Activated CD4-positive, alpha-beta T cell treated with anti-CD3 and anti-CD28 coated beads, Interleukin-2, amount 10 ng/mL, durations not matched to agents 7 days and 5 days (primary cell): ENCODE results near the gene MALAT1. TPM values are rescaled to one million over a fixed set of nuclear protein-coding genes. Genes with fewer than 3 reads are reported as not detected.
"Not testable (repeated sequence)": the region's sequence is repeated elsewhere in the genome, so short reads cannot be mapped to it uniquely, and the experiment has no call there.

Experiments
- CTCF ChIA-PET: fragments of 350-600 bp; sonication (Branson Sonifier 250); formaldehyde crosslinking; loops from one replicate; lab custom pipeline; 2021; ENCODE audit warnings: antibody characterized with exemption; lab: Charles Lee
- POLR2A ChIA-PET: fragments of 350-600 bp; sonication (Branson Sonifier 250); formaldehyde crosslinking; loops from one replicate; lab custom pipeline; 2021; ENCODE audit warnings: antibody characterized with exemption; lab: Charles Lee
- DNase-seq: peaks from one replicate; pipeline ENCODE4 v3.0.0-alpha.2; 2020
- H3K27ac Mint-ChIP-seq: one replicate; pipeline ENCODE4 v1.8.0; 2021; ENCODE audit warnings: mild to moderate bottlenecking, moderate library complexity, mixed read lengths
- H3K27me3 Mint-ChIP-seq: one replicate; pipeline ENCODE4 v1.8.0; 2021; ENCODE audit warnings: mixed read lengths
- H3K36me3 Mint-ChIP-seq: one replicate; pipeline ENCODE4 v1.8.0; 2021; ENCODE audit warnings: low read depth, mixed read lengths
- H3K4me1 Mint-ChIP-seq: one replicate; pipeline ENCODE4 v1.8.0; 2021; ENCODE audit warnings: mixed read lengths
- H3K4me3 Mint-ChIP-seq: one replicate; pipeline ENCODE4 v1.8.0; 2021; ENCODE audit warnings: mild to moderate bottlenecking, moderate library complexity, mixed read lengths
- H3K9me3 Mint-ChIP-seq: one replicate; pipeline ENCODE4 v1.8.0; 2021; ENCODE audit warnings: mixed read lengths
- total RNA-seq, 2 experiments: library from RNA; stranded (reverse); gene quantifications; one replicate each; pipeline ENCODE4 v1.2.3, GENCODE V29; 2021

MALAT1 gene
- total RNA-seq, result 1,000 to 10,000 TPM; 7,183 to 8,252 TPM

GRCh38 chr11:65498977-65499712, at the start of gene MALAT1:
TSS of gene MALAT1 (plus strand) at chr11:65499045.
- Mint-ChIP-seq H3K36me3 (peaks cover 7% of the 10 kb centered on the region), H3K27me3 (peaks cover 1% of the 10 kb centered on the region), H3K9me3 (no peaks in the 10 kb centered on the region), H3K27ac (no peak within 1 kb of the TSS), H3K4me3 (no peak within 1 kb of the TSS), H3K4me1 (peaks cover 25% of the 10 kb centered on the region)
- ChIA-PET POLR2A (interaction anchor here (0.7 to 15.5 kb wide), 19 partner anchors 9 to 238 kb away, joined by 3 to 781 read pairs (median 6); partner anchors contain the start of genes FRMD8, NEAT1, PCNX3 and POLA2), CTCF (interaction anchor here (0.7 to 6.7 kb wide), 14 partner anchors 8 to 119 kb away, joined by 3 to 67 read pairs (median 4); partner anchors contain the start of gene NEAT1)
- peak; percentile 95 for DNase-seq

DNA sequence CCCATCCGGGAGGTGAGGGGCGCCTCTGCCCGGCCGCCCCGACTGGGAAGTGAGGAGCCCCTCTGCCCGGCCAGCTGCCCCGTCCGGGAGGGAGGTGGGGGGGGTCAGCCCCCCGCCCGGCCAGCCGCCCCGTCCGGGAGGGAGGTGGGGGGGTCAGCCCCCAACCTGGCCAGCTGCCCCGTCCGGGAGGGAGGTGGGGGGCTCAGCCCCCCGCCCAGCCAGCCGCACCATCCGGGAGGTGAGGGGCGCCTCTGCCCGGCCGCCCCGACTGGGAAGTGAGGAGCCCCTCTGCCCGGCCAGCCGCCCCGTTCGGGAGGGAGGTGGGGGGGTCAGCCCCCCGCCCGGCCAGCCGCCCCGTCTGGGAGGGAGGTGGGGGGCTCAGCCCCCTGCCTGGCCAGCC, 47.5 kb upstream of the MALAT1 start:
- H3K4me1 Mint-ChIP-seq, result peaks cover 26% of the 10 kb centered on the region
- POLR2A ChIA-PET, H3K4me3 Mint-ChIP-seq, DNase-seq, H3K27ac Mint-ChIP-seq, H3K9me3 Mint-ChIP-seq, H3K36me3 Mint-ChIP-seq, H3K27me3 Mint-ChIP-seq, CTCF ChIA-PET: not testable (repeated sequence)

- H3K27ac Mint-ChIP-seq, H3K27me3 Mint-ChIP-seq, POLR2A ChIA-PET, H3K36me3 Mint-ChIP-seq, CTCF ChIA-PET, H3K9me3 Mint-ChIP-seq, DNase-seq, H3K4me3 Mint-ChIP-seq: not testable (repeated sequence)
- peaks cover 31% of the 10 kb centered on the region for H3K4me1 Mint-ChIP-seq
Observed at GRCh38 chr11:65452259-65452658, 46.6 kb upstream of the MALAT1 start.

GRCh38 chr11:65452806-65453490, 45.9 kb upstream of the MALAT1 start:
- H3K4me3 Mint-ChIP-seq, result no peak overlapping the region
- peaks cover 32% of the 10 kb centered on the region for H3K4me1 Mint-ChIP-seq
- H3K9me3 Mint-ChIP-seq, result no peaks in the 10 kb centered on the region
- H3K27ac Mint-ChIP-seq, result peak overlapping the region; percentile 1
- H3K36me3 Mint-ChIP-seq, result no peaks in the 10 kb centered on the region
- H3K27me3 Mint-ChIP-seq, result no peaks in the 10 kb centered on the region
- CTCF ChIA-PET, result no interaction called here
- POLR2A ChIA-PET, result no interaction called here
- no peak for DNase-seq

DNA sequence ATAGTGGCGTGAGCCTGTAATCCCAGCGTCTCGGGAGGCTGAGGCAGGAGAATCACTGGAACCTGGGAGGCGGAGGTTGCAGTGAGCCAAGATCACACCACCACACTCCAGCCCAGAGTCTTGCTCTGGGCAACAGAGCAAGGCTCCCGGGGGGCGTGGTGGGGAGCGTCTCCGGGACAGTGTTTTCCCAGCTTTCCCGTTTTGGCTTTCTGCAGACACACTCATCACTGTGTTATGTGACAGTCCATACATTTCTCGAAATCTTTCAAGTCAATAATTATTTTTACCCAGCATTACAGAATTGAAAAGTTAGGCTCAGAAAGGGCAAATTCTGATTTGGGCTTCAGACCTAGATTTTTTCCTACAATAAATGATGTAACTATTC, 44.5 kb upstream of the MALAT1 start:
- DNase-seq, result no peak
- Mint-ChIP-seq H3K9me3 (no peaks in the 10 kb centered on the region), H3K27me3 (no peaks in the 10 kb centered on the region), H3K4me1 (peaks cover 31% of the 10 kb centered on the region), H3K36me3 (no peaks in the 10 kb centered on the region), H3K27ac (no peak overlapping the region), H3K4me3 (peak overlapping the region; percentile 86)
- ChIA-PET POLR2A (no interaction called here), CTCF (no interaction called here)

DNA sequence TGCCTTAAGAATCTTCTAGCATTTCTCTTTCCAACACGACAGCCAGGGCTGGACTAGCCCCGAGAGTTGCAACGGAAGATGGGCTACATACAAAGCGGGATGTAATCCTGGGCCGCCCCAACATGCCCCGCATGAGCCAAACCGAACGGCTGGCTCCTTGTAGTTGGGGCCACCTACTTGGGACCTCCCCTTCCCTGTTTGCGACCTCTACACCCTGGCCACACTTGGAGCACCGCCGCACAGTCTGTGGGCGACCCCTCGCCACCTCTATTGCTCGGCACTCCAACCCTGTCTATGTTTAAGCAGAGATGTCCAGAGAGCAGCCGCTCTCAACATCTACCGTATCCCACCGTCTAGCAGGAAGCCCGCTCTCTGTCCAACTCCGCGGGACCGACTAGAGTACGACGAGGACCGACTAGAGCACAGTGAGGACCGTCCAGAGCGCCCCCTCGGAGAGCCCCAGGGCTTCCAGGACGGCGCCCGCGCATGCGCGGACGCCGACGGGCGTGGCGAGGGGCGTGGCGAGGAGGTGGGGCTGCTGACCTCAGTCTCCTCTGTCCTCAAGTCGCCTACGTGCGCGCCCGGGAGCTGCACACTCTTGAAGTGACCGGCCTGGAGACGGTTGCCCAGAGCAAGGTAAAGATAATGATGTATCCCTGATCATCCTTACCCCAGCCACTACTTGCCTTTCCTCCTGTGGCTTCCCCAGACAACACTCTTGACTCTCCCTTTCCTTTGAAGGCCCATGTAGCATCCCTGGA, 44.0 kb upstream of the MALAT1 start:
- peak overlapping the region; percentile 79 for H3K27ac Mint-ChIP-seq
- H3K9me3 Mint-ChIP-seq, result no peaks in the 10 kb centered on the region
- ChIA-PET POLR2A (interaction anchor here (0.7 to 1.0 kb wide), 2 partner anchors 10 to 44 kb away, joined by 3 to 4 read pairs; partner anchors contain the start of gene MALAT1), CTCF (interaction anchor here (0.7 kb wide), 1 partner anchor 11 kb away, joined by 3 read pairs; no protein-coding TSS in a partner anchor)
- peaks cover 32% of the 10 kb centered on the region for H3K4me1 Mint-ChIP-seq
- no peaks in the 10 kb centered on the region for H3K36me3 Mint-ChIP-seq
- peak; percentile 84 for DNase-seq
- H3K4me3 Mint-ChIP-seq, result peak overlapping the region; percentile 86
- no peaks in the 10 kb centered on the region for H3K27me3 Mint-ChIP-seq

DNA sequence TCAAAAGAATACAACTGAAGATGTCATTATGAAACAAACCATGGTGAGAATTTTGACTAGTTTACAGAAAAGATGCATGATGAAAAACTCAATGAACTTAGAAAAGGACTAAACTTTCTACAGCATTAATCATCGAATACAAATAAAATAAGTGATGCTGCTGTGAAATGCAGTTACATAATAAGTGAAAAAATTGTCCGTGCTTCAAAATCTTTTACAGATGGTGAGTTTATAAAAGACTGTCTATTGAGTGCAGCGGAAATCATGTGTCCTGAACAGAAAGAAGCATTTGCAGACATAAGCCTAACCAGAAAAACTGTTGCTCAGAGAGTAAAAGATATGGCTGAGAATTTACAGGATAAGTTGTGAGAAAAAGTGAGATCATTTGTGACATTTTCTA, 42.4 kb upstream of the MALAT1 start:
- no peaks in the 10 kb centered on the region for H3K9me3 Mint-ChIP-seq
- peak overlapping the region; percentile 48 for H3K4me3 Mint-ChIP-seq
- CTCF ChIA-PET, result interaction anchor here (0.6 kb wide), 1 partner anchor 302 kb away, joined by 4 read pairs; no protein-coding TSS in a partner anchor
- no peak for DNase-seq
- H3K27me3 Mint-ChIP-seq, result no peaks in the 10 kb centered on the region
- H3K36me3 Mint-ChIP-seq, result no peaks in the 10 kb centered on the region
- no peak overlapping the region for H3K27ac Mint-ChIP-seq
- peaks cover 32% of the 10 kb centered on the region for H3K4me1 Mint-ChIP-seq
- POLR2A ChIA-PET, result no interaction called here

DNA sequence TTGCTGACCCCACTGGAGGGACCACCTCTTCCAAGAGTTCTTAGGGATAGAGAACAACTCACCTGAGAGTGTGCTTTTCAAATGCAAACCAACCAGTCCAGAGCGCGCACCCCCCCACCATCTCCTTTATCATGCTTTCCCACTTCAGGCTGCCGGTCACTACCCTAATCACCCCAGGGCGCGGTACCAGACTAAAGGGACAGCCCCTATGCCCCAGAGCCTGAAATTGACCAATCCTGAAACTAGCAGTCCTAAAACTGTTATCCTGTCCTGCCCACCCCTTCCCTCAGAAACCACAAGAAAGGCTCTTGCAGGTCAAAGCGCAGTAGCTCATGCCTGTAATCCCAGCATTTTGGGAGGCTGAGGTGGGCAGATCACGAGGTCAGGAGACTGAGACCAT, 39.3 kb upstream of the MALAT1 start:
- peaks cover 21% of the 10 kb centered on the region for H3K4me1 Mint-ChIP-seq
- no peak overlapping the region for H3K27ac Mint-ChIP-seq
- no peaks in the 10 kb centered on the region for H3K27me3 Mint-ChIP-seq
- H3K4me3 Mint-ChIP-seq, result no peak overlapping the region
- no peak for DNase-seq
- ChIA-PET CTCF (interaction anchor here (0.5 to 2.4 kb wide), 5 partner anchors 9 to 383 kb away, joined by 3 to 8 read pairs (median 3); no protein-coding TSS in a partner anchor), POLR2A (interaction anchor here (0.7 kb wide), 1 partner anchor 34 kb away, joined by 3 read pairs; no protein-coding TSS in a partner anchor)
- no peaks in the 10 kb centered on the region for H3K36me3 Mint-ChIP-seq
- H3K9me3 Mint-ChIP-seq, result no peaks in the 10 kb centered on the region

- H3K4me1 Mint-ChIP-seq, result peaks cover 11% of the 10 kb centered on the region
- CTCF ChIA-PET, result interaction anchor here (0.6 to 2.0 kb wide), 8 partner anchors 11 to 90 kb away, joined by 3 to 10 read pairs (median 4); partner anchors contain the start of gene SCYL1
- not testable (repeated sequence) for H3K36me3 Mint-ChIP-seq, H3K27ac Mint-ChIP-seq, H3K27me3 Mint-ChIP-seq, H3K9me3 Mint-ChIP-seq, H3K4me3 Mint-ChIP-seq, DNase-seq
- POLR2A ChIA-PET, result interaction anchor here (0.7 kb wide), 1 partner anchor 12 kb away, joined by 7 read pairs; no protein-coding TSS in a partner anchor
Observed at GRCh38 chr11:65465471-65465870, 33.4 kb upstream of the MALAT1 start.

GRCh38 chr11:65467306-65467705, 31.5 kb upstream of the MALAT1 start:
- H3K36me3 Mint-ChIP-seq, H3K9me3 Mint-ChIP-seq, H3K27me3 Mint-ChIP-seq, H3K27ac Mint-ChIP-seq, POLR2A ChIA-PET, DNase-seq, H3K4me3 Mint-ChIP-seq: not testable (repeated sequence)
- H3K4me1 Mint-ChIP-seq, result peaks cover 26% of the 10 kb centered on the region
- CTCF ChIA-PET, result interaction anchor here (1.0 to 2.0 kb wide), 3 partner anchors 10 to 26 kb away, joined by 3 to 6 read pairs (median 3); no protein-coding TSS in a partner anchor

- DNase-seq, result peak; percentile 67
- H3K36me3 Mint-ChIP-seq, result no peaks in the 10 kb centered on the region
- no peak overlapping the region for H3K4me3 Mint-ChIP-seq
- no peaks in the 10 kb centered on the region for H3K9me3 Mint-ChIP-seq
- H3K27me3 Mint-ChIP-seq, result no peaks in the 10 kb centered on the region
- ChIA-PET POLR2A (interaction anchor here (0.6 to 1.8 kb wide), 6 partner anchors 12 to 93 kb away, joined by 3 to 14 read pairs (median 5); partner anchors contain the start of gene NEAT1), CTCF (interaction anchor here (0.7 to 1.7 kb wide), 18 partner anchors 9 to 1197 kb away, joined by 3 to 16 read pairs (median 4); no protein-coding TSS in a partner anchor)
- H3K27ac Mint-ChIP-seq, result no peak overlapping the region
- H3K4me1 Mint-ChIP-seq, result peaks cover 30% of the 10 kb centered on the region
Observed at GRCh38 chr11:65468874-65469333, 29.9 kb upstream of the MALAT1 start.
